Measurements from ENCODE around the gene CDH13.

- TF ChIP-seq CTCF (IDR thresholded peaks at IDR 0.05; ENCODE audit: low read depth, low read length), result no peak
- TF ChIP-seq EZH2phosphoT487 (IDR thresholded peaks at IDR 0.05; ENCODE audit: low read depth), result no peak
Measured at GRCh38 chr16:83725313-83725712, 1098.5 kb downstream of the CDH13 start.

Data from OCI-LY3 (cell line).